DOHH2 (cell line): ENCODE data around the gene TRIM47.

ENCODE experiments used
- CTCF ChIP-seq: fragments of 200-600 bp; sonication (generic); IDR thresholded peaks from one replicate; pipeline ENCODE4 v1.5.1; 2014; ENCODE audit warnings: antibody characterized with exemption, mild to moderate bottlenecking, low read depth, low read length; ENCODE audit not compliant: poor library complexity, severe bottlenecking
- EZH2phosphoT487 ChIP-seq: fragments of 200-600 bp; sonication (generic); IDR thresholded peaks from 2 replicates; pipeline ENCODE4 v1.6.1; 2017; ENCODE audit warnings: borderline replicate concordance, mild to moderate bottlenecking, antibody characterized with exemption, low read length, moderate library complexity, mixed read lengths

- TF ChIP-seq CTCF, result no peak
- TF ChIP-seq EZH2phosphoT487, result no peak
Observed at GRCh38 chr17:75920045-75920560, 41.7 kb upstream of the TRIM47 start.
